Rectal smooth muscle tissue (tissue), 1 donor: ENCODE measurements around the gene GID4.

ENCODE experiments used
- H3K27ac ChIP-seq: one replicate; pipeline ENCODE4 v1.7.0; 2013; ENCODE audit warnings: low read depth, low read length, inconsistent platforms
- H3K27me3 ChIP-seq: one replicate; pipeline ENCODE4 v1.7.0; 2013; ENCODE audit warnings: low read length; ENCODE audit not compliant: control insufficient read depth, insufficient read depth
- H3K36me3 ChIP-seq: one replicate; pipeline ENCODE4 v1.7.0; 2013; ENCODE audit warnings: low read length; ENCODE audit not compliant: control insufficient read depth, insufficient read depth
- H3K4me1 ChIP-seq: one replicate; pipeline ENCODE4 v1.7.0; 2013; ENCODE audit warnings: low read length; ENCODE audit not compliant: control insufficient read depth, insufficient read depth
- H3K4me3 ChIP-seq: one replicate; pipeline ENCODE4 v1.7.0; 2013; ENCODE audit warnings: low read length
- H3K9ac ChIP-seq: one replicate; pipeline ENCODE4 v1.7.0; 2013; ENCODE audit warnings: low read length

The GID4 gene

DNA sequence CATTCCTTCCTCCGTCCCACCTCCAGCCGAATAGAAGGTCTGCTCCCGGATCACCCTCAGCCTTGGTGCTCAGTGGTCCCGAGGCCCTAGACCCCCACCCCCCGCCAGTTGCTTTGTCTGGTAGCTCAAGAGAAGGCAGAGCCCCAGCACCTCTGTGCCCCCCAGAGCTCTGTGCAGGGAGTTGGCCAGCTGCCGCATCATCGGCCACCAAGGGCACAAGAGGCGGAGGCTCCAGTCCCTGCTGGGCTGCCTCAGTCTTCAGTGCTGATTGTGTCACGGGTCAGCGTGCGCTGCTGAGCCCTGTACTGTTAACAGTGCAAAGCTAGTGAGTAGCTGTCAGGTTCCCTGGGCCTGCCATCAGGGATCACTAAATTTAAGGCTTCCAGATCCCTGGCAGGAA lies 26.3 kb downstream of the GID4 start:
- Histone ChIP-seq H3K36me3 (peaks cover 13% of the 10 kb centered on the region), H3K27ac (no peak overlapping the region), H3K27me3 (no peaks in the 10 kb centered on the region), H3K9ac (no peak overlapping the region), H3K4me1 (no peaks in the 10 kb centered on the region), H3K4me3 (no peak overlapping the region)

DNA sequence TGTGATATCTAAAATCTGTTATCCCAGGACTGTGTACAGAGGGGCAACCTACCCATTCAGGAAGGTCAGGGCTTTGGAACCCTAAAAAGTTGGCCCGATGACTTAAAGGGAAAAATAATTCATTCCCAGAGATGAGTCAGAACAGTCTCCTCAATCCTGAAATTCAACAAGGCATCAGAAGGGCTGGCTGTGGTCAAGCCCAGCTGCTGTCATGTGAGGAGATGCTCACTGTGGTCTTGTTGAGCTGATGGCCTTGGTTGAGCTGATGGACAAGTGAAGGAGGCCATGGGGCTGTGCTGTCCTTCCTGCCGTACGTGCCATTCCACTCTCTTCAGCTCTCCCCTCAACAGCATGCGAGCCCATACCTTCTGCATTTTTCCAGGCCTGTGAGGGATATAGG lies 27.7 kb downstream of the GID4 start:
- no peak overlapping the region for H3K27ac ChIP-seq
- no peaks in the 10 kb centered on the region for H3K4me1 ChIP-seq
- H3K36me3 ChIP-seq: peaks cover 11% of the 10 kb centered on the region
- H3K4me3 ChIP-seq: no peak overlapping the region
- H3K9ac ChIP-seq: no peak overlapping the region
- H3K27me3 ChIP-seq: no peaks in the 10 kb centered on the region

DNA sequence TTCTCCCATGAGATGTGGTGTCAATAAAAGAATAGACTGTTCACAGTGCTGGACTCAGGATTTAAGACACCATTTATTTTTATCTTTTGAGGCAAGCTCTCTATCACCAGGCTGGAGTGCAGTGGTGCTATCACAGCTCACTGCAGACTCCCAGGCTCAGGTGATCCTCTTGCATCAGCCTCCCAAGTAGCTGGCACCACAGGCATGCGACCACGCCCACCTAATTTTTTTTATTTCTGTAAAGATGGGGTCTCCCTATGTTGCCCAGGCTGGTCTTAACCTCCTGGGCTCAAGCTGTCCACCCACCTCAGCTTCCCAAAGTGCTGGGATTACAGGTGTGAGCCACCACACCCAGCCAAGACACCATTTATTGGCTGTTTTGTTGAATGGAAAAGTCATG lies 29.9 kb downstream of the GID4 start:
- Histone ChIP-seq H3K36me3 (peaks cover 10% of the 10 kb centered on the region), H3K4me3 (no peak overlapping the region), H3K9ac (no peak overlapping the region), H3K27me3 (no peaks in the 10 kb centered on the region), H3K27ac (no peak overlapping the region), H3K4me1 (no peaks in the 10 kb centered on the region)

DNA sequence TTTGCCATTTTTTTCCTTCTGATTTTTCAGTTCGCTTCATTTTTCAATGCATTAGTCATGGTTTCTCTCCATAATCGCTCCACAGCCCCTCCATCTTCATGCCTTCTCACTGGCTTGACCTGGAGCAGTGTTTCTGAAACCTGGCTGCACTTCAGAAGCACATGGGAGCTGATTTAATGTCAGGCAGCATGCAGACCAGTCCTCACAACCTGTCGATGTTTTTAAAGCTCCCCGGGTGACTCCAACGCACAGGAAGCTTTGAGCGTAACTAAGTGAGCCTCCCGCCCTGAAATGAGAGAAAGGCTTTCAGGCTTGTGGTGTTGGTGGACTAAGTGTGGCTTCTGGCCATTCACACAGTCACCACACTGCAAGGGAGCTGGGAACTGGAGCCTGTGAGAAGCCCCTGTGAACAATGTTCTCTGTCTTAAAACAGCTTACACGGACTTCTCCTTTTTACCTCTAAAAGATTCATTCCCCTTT lies 31.7 kb downstream of the GID4 start:
- no peaks in the 10 kb centered on the region for H3K27me3 ChIP-seq
- no peak overlapping the region for H3K27ac ChIP-seq
- no peaks in the 10 kb centered on the region for H3K4me1 ChIP-seq
- H3K36me3 ChIP-seq: peaks cover 5% of the 10 kb centered on the region
- no peak overlapping the region for H3K9ac ChIP-seq
- H3K4me3 ChIP-seq: no peak overlapping the region

GRCh38 chr17:18071751-18072150 lies 32.5 kb downstream of the GID4 start:
- H3K27me3 ChIP-seq: no peaks in the 10 kb centered on the region
- H3K27ac ChIP-seq: no peak overlapping the region

DNA sequence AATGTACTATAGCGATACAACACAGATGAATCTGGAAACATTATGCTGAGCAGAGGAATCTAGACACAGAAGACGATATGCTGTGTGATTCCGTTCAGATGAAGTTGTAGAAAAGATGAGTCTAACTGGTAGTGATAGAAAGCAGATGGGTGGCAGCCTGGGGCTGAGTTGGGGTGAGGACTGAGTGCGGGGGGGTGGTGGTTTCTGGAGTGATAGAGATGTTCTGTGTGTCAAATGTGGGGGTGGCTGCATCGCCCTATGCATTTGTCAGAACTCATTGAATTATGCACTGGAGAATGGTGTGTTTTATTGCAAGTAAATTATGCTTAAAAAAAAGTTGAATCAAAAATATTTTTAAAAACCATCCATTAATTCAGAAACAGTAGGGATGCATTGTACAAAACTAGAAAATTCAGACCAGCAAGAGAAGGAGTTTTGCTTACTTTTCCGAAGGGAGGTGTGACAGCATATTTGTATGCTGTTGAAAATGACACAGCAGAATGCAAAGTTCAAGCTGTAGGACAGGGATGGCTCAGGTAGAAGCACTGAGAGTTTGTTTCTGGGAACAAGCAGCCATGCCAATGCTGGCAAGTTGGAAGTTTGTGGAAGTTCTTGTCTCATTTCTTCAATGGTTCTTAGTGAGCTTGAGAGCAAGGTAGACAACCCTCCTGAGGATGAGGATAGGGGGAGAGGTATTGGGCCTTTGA lies 35.5 kb downstream of the GID4 start:
- no peaks in the 10 kb centered on the region for H3K4me1 ChIP-seq
- H3K27me3 ChIP-seq: no peaks in the 10 kb centered on the region
- no peak overlapping the region for H3K4me3 ChIP-seq
- no peak overlapping the region for H3K9ac ChIP-seq
- H3K27ac ChIP-seq: no peak overlapping the region
- no peaks in the 10 kb centered on the region for H3K36me3 ChIP-seq

More at GRCh38 chr17:18071751-18072150, 32.5 kb downstream of the GID4 start:
- Histone ChIP-seq H3K4me1 (no peaks in the 10 kb centered on the region), H3K36me3 (peaks cover 5% of the 10 kb centered on the region), H3K9ac (no peak overlapping the region), H3K4me3 (no peak overlapping the region)

- Histone ChIP-seq H3K27me3 (no peaks in the 10 kb centered on the region), H3K27ac (no peak overlapping the region), H3K9ac (no peak overlapping the region), H3K4me3 (no peak overlapping the region), H3K4me1 (no peaks in the 10 kb centered on the region), H3K36me3 (no peaks in the 10 kb centered on the region)
These were observed 37.7 kb downstream of the GID4 start for GRCh38 chr17:18076936-18077335.

GRCh38 chr17:18079543-18079942 lies 40.3 kb downstream of the GID4 start:
- Histone ChIP-seq H3K9ac (no peak overlapping the region), H3K36me3 (no peaks in the 10 kb centered on the region), H3K4me3 (no peak overlapping the region)

GRCh38 chr17:18084256-18084655 lies 45.0 kb downstream of the GID4 start:
- H3K36me3 ChIP-seq: no peaks in the 10 kb centered on the region

More at GRCh38 chr17:18079543-18079942, 40.3 kb downstream of the GID4 start:
- Histone ChIP-seq H3K27ac (no peak overlapping the region), H3K4me1 (no peaks in the 10 kb centered on the region), H3K27me3 (no peaks in the 10 kb centered on the region)

DNA sequence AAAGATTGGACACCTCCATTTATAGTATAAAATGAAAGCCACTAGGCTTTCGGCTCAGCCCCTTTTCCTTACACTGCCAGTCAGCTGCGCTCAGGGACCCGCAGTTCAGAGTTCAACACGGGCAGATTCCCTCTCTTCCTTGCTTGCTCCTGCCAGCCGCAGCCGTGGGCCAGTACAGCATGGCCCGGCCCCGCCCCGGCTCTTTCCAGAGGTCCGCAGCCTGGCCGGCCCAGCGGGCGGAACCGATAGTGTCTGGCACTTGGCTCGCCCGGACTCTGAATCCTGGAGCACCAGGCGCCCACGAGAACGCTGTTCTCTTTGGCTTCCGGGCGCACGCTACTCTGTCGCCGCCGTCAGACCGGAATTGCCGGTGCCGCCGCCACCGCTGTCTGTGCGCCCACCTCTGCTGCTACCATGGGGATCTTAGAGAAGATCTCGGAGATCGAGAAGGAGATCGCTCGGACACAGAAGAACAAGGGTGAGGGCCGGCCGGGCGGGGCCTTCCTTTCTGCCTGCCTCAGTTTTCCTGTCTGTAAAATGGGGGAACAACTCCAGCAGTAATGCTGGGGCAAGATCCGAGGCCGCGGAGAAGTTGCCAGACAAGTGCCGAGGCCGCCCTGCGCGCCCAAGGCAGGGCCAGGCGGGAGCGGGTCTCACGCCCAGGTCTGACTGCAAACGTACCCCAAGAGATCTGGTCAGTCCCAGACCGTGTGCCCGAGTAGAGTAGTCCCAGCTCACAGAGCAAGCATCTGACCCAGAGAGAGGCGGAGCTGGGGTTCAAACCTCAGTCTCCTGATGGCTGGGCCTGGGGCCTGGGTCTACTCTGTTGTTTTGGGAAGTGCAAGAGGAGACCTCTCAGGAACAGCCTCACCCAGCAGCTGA lies 48.6 kb downstream of the GID4 start, which contains the start of gene DRG2:
DRG2 (plus strand) TSS at position 339 of the 882 bp plus-strand sequence; CDS start at position 415, 76 bp downstream.
- H3K4me1 ChIP-seq: peaks cover 7% of the 10 kb centered on the region
- peak within 1 kb of the TSS; percentile 65 for H3K27ac ChIP-seq
- peak within 1 kb of the TSS; percentile 90 for H3K4me3 ChIP-seq
- no peaks in the 10 kb centered on the region for H3K36me3 ChIP-seq
- peak within 1 kb of the TSS; percentile 39 for H3K9ac ChIP-seq
- no peaks in the 10 kb centered on the region for H3K27me3 ChIP-seq

More at GRCh38 chr17:18084256-18084655, 45.0 kb downstream of the GID4 start:
- no peaks in the 10 kb centered on the region for H3K27me3 ChIP-seq
- H3K27ac ChIP-seq: no peak overlapping the region
- H3K9ac ChIP-seq: no peak overlapping the region
- H3K4me1 ChIP-seq: peaks cover 7% of the 10 kb centered on the region
- H3K4me3 ChIP-seq: no peak overlapping the region

- H3K4me3 ChIP-seq: no peak overlapping the region
- H3K9ac ChIP-seq: no peak overlapping the region
- H3K4me1 ChIP-seq: peaks cover 7% of the 10 kb centered on the region
- H3K27me3 ChIP-seq: no peaks in the 10 kb centered on the region
- no peak overlapping the region for H3K27ac ChIP-seq
- peaks cover 4% of the 10 kb centered on the region for H3K36me3 ChIP-seq
These were observed 50.4 kb downstream of the GID4 start for GRCh38 chr17:18089613-18090012.

DNA sequence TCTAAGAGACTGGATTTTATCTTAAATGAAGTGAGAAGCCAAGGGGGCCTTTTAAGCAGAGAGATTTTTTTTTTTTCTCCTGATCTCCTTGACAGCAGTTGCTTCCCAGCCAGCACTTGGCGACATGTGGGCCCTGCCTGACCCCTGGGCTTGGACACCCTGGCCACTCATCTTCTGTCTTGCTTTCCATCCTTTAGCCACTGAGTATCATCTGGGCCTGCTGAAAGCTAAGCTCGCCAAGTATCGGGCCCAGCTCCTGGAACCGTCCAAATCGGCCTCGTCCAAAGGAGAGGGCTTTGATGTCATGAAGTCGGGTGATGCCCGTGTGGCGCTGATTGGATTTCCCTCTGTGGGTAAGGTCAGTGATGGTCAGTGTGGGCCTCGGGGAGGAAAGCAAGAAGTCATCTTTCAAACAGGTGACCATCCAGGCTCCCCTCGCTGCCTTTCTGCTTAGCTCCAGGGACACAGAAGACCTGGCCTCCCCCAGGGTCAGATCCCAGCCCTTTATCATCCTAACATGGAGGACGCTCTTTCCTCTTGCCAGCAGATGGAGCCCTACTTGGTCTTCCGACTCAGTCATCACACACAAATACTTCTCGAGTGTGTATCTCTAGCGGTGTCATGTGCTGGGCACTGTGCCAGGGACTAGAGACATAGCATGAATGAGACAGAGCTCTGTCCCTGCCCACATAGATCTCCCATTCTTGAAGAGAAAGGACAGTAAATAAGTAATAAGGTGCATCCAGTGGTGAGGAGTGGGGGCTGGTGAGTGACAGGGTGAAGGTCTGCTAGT lies 54.6 kb downstream of the GID4 start:
- peaks cover 14% of the 10 kb centered on the region for H3K36me3 ChIP-seq
- H3K9ac ChIP-seq: no peak overlapping the region
- H3K27me3 ChIP-seq: no peaks in the 10 kb centered on the region
- H3K4me1 ChIP-seq: peaks cover under 1% of the 10 kb centered on the region
- H3K4me3 ChIP-seq: no peak overlapping the region
- H3K27ac ChIP-seq: no peak overlapping the region
